Activated CD8-positive, alpha-beta T cell treated with anti-CD3 and anti-CD28 coated beads for 36 hours (primary cell): ENCODE measurements around the gene KCNMA1. TPM values are rescaled to one million over a fixed set of nuclear protein-coding genes. Genes with fewer than 3 reads are reported as not detected.

Source experiments
- ATAC-seq: fragments of 200-7000 bp; cut with Tn5 transposase; one replicate; pipeline ENCODE4 v1.10.0; 2021; ENCODE audit warnings: mild to moderate bottlenecking, moderate library complexity
- CTCF ChIA-PET: fragments of 350-600 bp; sonication (Branson Sonifier 250); formaldehyde crosslinking; loops from one replicate; lab custom pipeline; 2021; ENCODE audit warnings: antibody characterized with exemption; lab: Charles Lee
- POLR2A ChIA-PET: fragments of 350-600 bp; sonication (Branson Sonifier 250); formaldehyde crosslinking; loops from one replicate; lab custom pipeline; 2021; ENCODE audit warnings: antibody characterized with exemption; lab: Charles Lee
- DNase-seq: peaks from one replicate; pipeline ENCODE4 v3.0.0-alpha.2; 2020
- H3K27ac Mint-ChIP-seq: one replicate; pipeline ENCODE4 v1.8.0; 2021; ENCODE audit warnings: mild to moderate bottlenecking, mixed read lengths
- H3K27me3 Mint-ChIP-seq: one replicate; pipeline ENCODE4 v1.8.0; 2021; ENCODE audit warnings: mixed read lengths
- H3K36me3 Mint-ChIP-seq: one replicate; pipeline ENCODE4 v1.8.0; 2021; ENCODE audit warnings: low read depth, mixed read lengths
- H3K4me1 Mint-ChIP-seq: one replicate; pipeline ENCODE4 v1.8.0; 2021; ENCODE audit warnings: low read depth, mixed read lengths
- H3K4me3 Mint-ChIP-seq: one replicate; pipeline ENCODE4 v1.8.0; 2021; ENCODE audit warnings: mild to moderate bottlenecking, moderate library complexity, mixed read lengths
- H3K9me3 Mint-ChIP-seq: one replicate; pipeline ENCODE4 v1.8.0; 2021; ENCODE audit warnings: mixed read lengths
- CTCF ChIP-seq: fragments of 200-600 bp; IDR thresholded peaks from one replicate; pipeline ENCODE4 v1.8.0; 2022; ENCODE audit warnings: antibody characterized with exemption, mild to moderate bottlenecking
- intact Hi-C: fragments of 100-400 bp; cut with micrococcal nuclease; formaldehyde crosslinking; loops from one replicate; pipeline ENCODE4 v1.10.0; 2022
- total RNA-seq, 2 experiments: library from RNA; stranded (reverse); gene quantifications; one replicate each; pipeline ENCODE4 v1.2.3, GENCODE V29; 2021

The KCNMA1 gene
- total RNA-seq, 2 experiments from 2014 or later: 0.18 TPM; not detected in 1

GRCh38 chr10:77187376-77187999, 450.1 kb downstream of the KCNMA1 start:
- no peak for TF ChIP-seq CTCF
- intact Hi-C loops: no loop called here
- CTCF ChIA-PET: interaction anchor here (0.6 to 1.6 kb wide), 5 partner anchors 13 to 454 kb away, joined by 3 to 5 read pairs (median 4); no protein-coding TSS in a partner anchor
- Mint-ChIP-seq H3K27ac (no peak overlapping the region), H3K4me3 (no peak overlapping the region), H3K9me3 (no peaks in the 10 kb centered on the region), H3K4me1 (no peaks in the 10 kb centered on the region), H3K36me3 (no peaks in the 10 kb centered on the region), H3K27me3 (peaks cover 9% of the 10 kb centered on the region)
- POLR2A ChIA-PET: no interaction called here
- no peak for ATAC-seq
- DNase-seq: no peak

- POLR2A ChIA-PET: no interaction called here
- Mint-ChIP-seq H3K27me3 (peaks cover 9% of the 10 kb centered on the region), H3K4me3 (no peak overlapping the region), H3K36me3 (no peaks in the 10 kb centered on the region), H3K4me1 (no peaks in the 10 kb centered on the region), H3K27ac (no peak overlapping the region), H3K9me3 (no peaks in the 10 kb centered on the region)
- no peak for ATAC-seq
- CTCF ChIA-PET: interaction anchor here (0.6 to 1.3 kb wide), 3 partner anchors 12 to 454 kb away, joined by 3 to 5 read pairs (median 4); no protein-coding TSS in a partner anchor
- TF ChIP-seq CTCF: no peak
- intact Hi-C loops: no loop called here
- no peak for DNase-seq
These were observed 450.7 kb downstream of the KCNMA1 start for GRCh38 chr10:77186936-77187335.

- POLR2A ChIA-PET: no interaction called here
- no peak for TF ChIP-seq CTCF
These were observed 451.9 kb downstream of the KCNMA1 start for GRCh38 chr10:77185696-77186095.

GRCh38 chr10:77182803-77183202, 454.8 kb downstream of the KCNMA1 start:
- Mint-ChIP-seq H3K27me3 (peaks cover 4% of the 10 kb centered on the region), H3K36me3 (no peaks in the 10 kb centered on the region), H3K9me3 (no peaks in the 10 kb centered on the region), H3K4me1 (no peaks in the 10 kb centered on the region), H3K27ac (no peak overlapping the region), H3K4me3 (no peak overlapping the region)
- ChIA-PET POLR2A (no interaction called here), CTCF (interaction anchor here (0.8 kb wide), 1 partner anchor 8 kb away, joined by 4 read pairs; no protein-coding TSS in a partner anchor)
- TF ChIP-seq CTCF: no peak
- intact Hi-C loops: no loop called here
- DNase-seq (no peak), ATAC-seq (no peak)

More at GRCh38 chr10:77185696-77186095, 451.9 kb downstream of the KCNMA1 start:
- ATAC-seq: no peak
- CTCF ChIA-PET: interaction anchor here (1.0 kb wide), 1 partner anchor 13 kb away, joined by 3 read pairs; no protein-coding TSS in a partner anchor
- intact Hi-C loops: no loop called here
- H3K36me3 Mint-ChIP-seq: no peaks in the 10 kb centered on the region
- H3K4me3 Mint-ChIP-seq: no peak overlapping the region
- H3K27ac Mint-ChIP-seq: no peak overlapping the region
- DNase-seq: no peak
- no peaks in the 10 kb centered on the region for H3K9me3 Mint-ChIP-seq
- H3K4me1 Mint-ChIP-seq: no peaks in the 10 kb centered on the region
- H3K27me3 Mint-ChIP-seq: peaks cover 9% of the 10 kb centered on the region

GRCh38 chr10:77180794-77181193, 456.8 kb downstream of the KCNMA1 start:
- ATAC-seq (no peak), DNase-seq (no peak)
- POLR2A ChIA-PET: no interaction called here
- H3K9me3 Mint-ChIP-seq: no peaks in the 10 kb centered on the region
- no peak for TF ChIP-seq CTCF
- CTCF ChIA-PET: interaction anchor here (1.3 kb wide), 1 partner anchor 15 kb away, joined by 4 read pairs; no protein-coding TSS in a partner anchor
- intact Hi-C loops: no loop called here
- peaks cover 3% of the 10 kb centered on the region for H3K27me3 Mint-ChIP-seq
- no peaks in the 10 kb centered on the region for H3K4me1 Mint-ChIP-seq
- no peak overlapping the region for H3K27ac Mint-ChIP-seq
- no peak overlapping the region for H3K4me3 Mint-ChIP-seq
- H3K36me3 Mint-ChIP-seq: no peaks in the 10 kb centered on the region
